Measurements from ENCODE around the gene FAM3C. TPM values are rescaled to one million over a fixed set of nuclear protein-coding genes. Genes with fewer than 3 reads are reported as not detected.

Gene FAM3C
- total and polyA plus RNA-seq, 10 of the 15 experiments (the other 5 are each of a cell fraction or from before 2014, with no cell fraction given), result 11.0 to 110 (median 27.8) TPM

GRCh38 chr7:121303422-121304101, 92.5 kb downstream of the FAM3C start:
- Histone ChIP-seq H3K4me1 (ENCODE audit: control insufficient read depth, insufficient read depth, low read length) (peaks cover 31% of the 10 kb centered on the region), H3K4me3 (no peak overlapping the region), H3K9ac (ENCODE audit: control insufficient read depth, insufficient read depth, low read length) (no peak overlapping the region), H3K27ac (ENCODE audit: control insufficient read depth, insufficient read depth) (no peak overlapping the region), H4K20me1 (ENCODE audit: control insufficient read depth, insufficient read depth) (no peaks in the 10 kb centered on the region), H3K79me2 (ENCODE audit: control insufficient read depth, insufficient read depth, low read length) (no peaks in the 10 kb centered on the region), H3K9me3 (replicated peaks; ENCODE audit: control insufficient read depth, insufficient read depth, low read length) (no peaks in the 10 kb centered on the region), H2AFZ (ENCODE audit: control insufficient read depth, low read depth, low read length) (no peak overlapping the region), H3K36me3 (ENCODE audit: control insufficient read depth in 2 of 2, insufficient read depth in 2 of 2, low read length in 1 of 2) (no peaks in the 10 kb centered on the region), H3K27me3 (replicated peaks in 1 of 2; ENCODE audit: control insufficient read depth in 2 of 2, insufficient read depth in 2 of 2, low read length in 1 of 2) (no peaks in the 10 kb centered on the region), H3K4me2 (ENCODE audit: control insufficient read depth, insufficient read depth) (no peak overlapping the region)
- CTCF ChIA-PET, result interaction anchor here (1.3 to 1.6 kb wide), 2 partner anchors 24 to 30 kb away, joined by 3 to 4 read pairs; no protein-coding TSS in a partner anchor
- WGBS (ENCODE audit: insufficient coverage, insufficient replicate concordance, low lambda C conversion rate, missing lambda C conversion rate), result 62% methylated on average over 6 of the region's 6 CpGs
- SMC1A ChIA-PET (ENCODE audit: uncharacterized antibody, unreplicated experiment), result interaction anchor here (2.3 kb wide), 1 partner anchor 24 kb away, joined by 12 read pairs; no protein-coding TSS in a partner anchor
- intact Hi-C loops (cut with micrococcal nuclease; ENCODE audit: unreplicated experiment) (loop anchor here (2.0 to 10.0 kb wide), 2 partner anchors 25 to 231 kb away; no protein-coding TSS in a partner anchor), in situ Hi-C loops (cut with MboI) (no loop called here)
- RAD21 ChIA-PET (ENCODE audit: unreplicated experiment), result no interaction called here
- FAIRE-seq, result no peak
- ATAC-seq, result no peak
- DNase-seq (ENCODE audit: low read depth, low spot score), result no peak
- POLR2A ChIA-PET, result interaction anchor here (1.3 kb wide), 1 partner anchor 9 kb away, joined by 3 read pairs; no protein-coding TSS in a partner anchor
- BruUV-seq (replicated peaks), result no TSS peak
- no peak for TF ChIP-seq RELB (IDR thresholded peaks at IDR 0.05; ENCODE audit: low read depth)
- TF ChIP-seq FOXM1 (IDR thresholded peaks at IDR 0.05; ENCODE audit: low read depth, low read length), result no peak
- TF ChIP-seq MEF2A (IDR thresholded peaks at IDR 0.05; ENCODE audit: insufficient read depth, low read depth, low read length), result no peak
- TF ChIP-seq CTCF (IDR thresholded peaks at IDR 0.05 in 2 of 3, conservative IDR thresholded peaks at IDR 0.05 in 1 of 3; ENCODE audit: control insufficient read depth in 2 of 3, extremely low read depth in 1 of 3, insufficient read depth in 1 of 3, low read depth in 3 of 3, low read length in 3 of 3), result 0 out of 6 replicates have a peak, but pooled peaks of 1 of the 3 experiments have one; percentile 2
- no peak for TF ChIP-seq E2F4 (IDR thresholded peaks at IDR 0.05; ENCODE audit: low read depth, low read length)
- peak; percentile 34; the same call in 1 of the 2 replicates for TF ChIP-seq RAD21 (IDR thresholded peaks at IDR 0.05; ENCODE audit: insufficient read depth, low read depth, low read length)

Measured in GM12878 (cell line).